ENCODE measurements around the gene MSH5.
"Not testable (repeated sequence)": the region's sequence is repeated elsewhere in the genome, so short reads cannot be mapped to it uniquely, and the experiment has no call there.

MSH5 gene

GRCh38 chr6:31794294-31794865 is 54.6 kb downstream of the MSH5 start:
- Mint-ChIP-seq H3K4me3 (peak overlapping the region; percentile 98), H3K27ac (peak overlapping the region; percentile 33), H3K4me1 (peaks cover 52% of the 10 kb centered on the region), H3K36me3 (peaks cover 32% of the 10 kb centered on the region), H3K9me3 (no peaks in the 10 kb centered on the region), H3K27me3 (no peaks in the 10 kb centered on the region)
- no peak for DNase-seq
- CTCF ChIA-PET: interaction anchor here (0.6 kb wide), 1 partner anchor 45 kb away, joined by 3 read pairs; no protein-coding TSS in a partner anchor

- H3K4me1 Mint-ChIP-seq: peaks cover 52% of the 10 kb centered on the region
- H3K36me3 Mint-ChIP-seq: peaks cover 29% of the 10 kb centered on the region
- CTCF ChIA-PET: interaction anchor here (0.6 to 3.1 kb wide), 5 partner anchors 11 to 401 kb away, joined by 3 to 20 read pairs (median 3); partner anchors contain the start of gene LSM2
Observed at GRCh38 chr6:31794866-31795615, 55.2 kb downstream of the MSH5 start.

DNA sequence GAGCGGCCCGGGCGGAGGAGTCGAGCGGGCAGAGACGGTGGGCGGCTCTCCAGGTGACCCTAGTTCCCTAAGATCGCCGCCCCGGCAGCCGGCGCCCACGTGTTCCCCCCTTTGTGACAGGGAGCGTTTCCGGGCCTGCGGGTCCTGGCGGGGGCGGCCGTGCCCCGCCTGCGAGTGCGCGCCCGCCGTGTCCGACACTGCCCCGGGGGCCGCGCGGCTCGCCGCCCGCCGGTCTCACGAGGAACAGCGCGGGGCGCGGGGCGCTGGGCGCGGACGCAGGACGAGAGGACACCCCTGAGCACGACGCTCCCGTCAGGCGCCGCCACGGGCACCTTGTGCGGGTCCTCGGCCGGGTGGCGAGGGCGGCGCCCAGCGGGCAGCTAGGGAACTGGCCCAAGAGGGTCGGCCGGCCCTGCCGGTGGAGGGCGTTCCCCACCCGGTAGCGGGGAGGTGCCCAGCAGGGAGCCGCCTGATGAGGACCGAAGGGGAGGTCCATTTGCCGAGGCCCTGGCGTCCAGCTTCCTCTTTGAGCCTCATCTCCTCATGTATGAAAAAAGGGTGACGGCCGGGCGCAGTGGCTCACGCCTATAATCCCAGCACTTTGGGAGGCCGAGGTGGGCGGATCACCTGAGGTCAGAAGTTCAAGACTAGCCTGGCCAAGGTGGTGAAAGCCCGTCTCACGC is 56.0 kb downstream of the MSH5 start, which contains the start of gene VARS1:
Gene VARS1, minus strand, starts transcription at position 137 of the 683 bp plus-strand sequence. CDS start 535 bp downstream, outside the sequence.
- peaks cover 26% of the 10 kb centered on the region for H3K36me3 Mint-ChIP-seq
- H3K4me3 Mint-ChIP-seq: peak within 1 kb of the TSS; percentile 98
- no peaks in the 10 kb centered on the region for H3K9me3 Mint-ChIP-seq
- CTCF ChIA-PET: interaction anchor here (0.7 to 3.1 kb wide), 11 partner anchors 10 to 400 kb away, joined by 3 to 20 read pairs (median 3); partner anchors contain the start of genes CLIC1, DDAH2, HSPA1B and LSM2
- H3K4me1 Mint-ChIP-seq: peaks cover 50% of the 10 kb centered on the region
- peak; percentile 89 for DNase-seq
- no peaks in the 10 kb centered on the region for H3K27me3 Mint-ChIP-seq
- H3K27ac Mint-ChIP-seq: peak within 1 kb of the TSS; percentile 96

More at GRCh38 chr6:31794866-31795615, 55.2 kb downstream of the MSH5 start:
- Mint-ChIP-seq H3K27me3 (no peaks in the 10 kb centered on the region), H3K4me3 (peak overlapping the region; percentile 98), H3K9me3 (no peaks in the 10 kb centered on the region), H3K27ac (peak overlapping the region; percentile 96)
- peak; percentile 30 for DNase-seq

DNA sequence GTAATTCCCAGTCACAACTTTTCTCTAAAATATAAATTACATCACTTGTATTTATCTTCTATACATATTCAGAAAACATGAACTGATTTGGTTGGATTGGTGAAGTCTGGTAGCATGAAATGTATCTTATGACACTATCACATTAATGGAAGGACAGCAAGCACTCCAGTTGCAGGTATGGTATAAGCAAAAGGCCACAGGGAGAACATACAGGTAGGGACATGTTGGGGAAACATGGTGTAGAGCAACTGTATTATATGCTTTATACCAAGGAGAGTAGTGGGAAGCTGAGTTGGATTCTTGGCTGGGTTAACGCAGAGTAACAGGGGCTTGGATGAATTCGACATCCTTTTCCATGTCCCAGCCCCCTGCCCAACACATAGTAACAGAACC is 57.2 kb downstream of the MSH5 start:
- Mint-ChIP-seq H3K4me1 (peaks cover 50% of the 10 kb centered on the region), H3K4me3 (peak overlapping the region; percentile 46), H3K27ac (peak overlapping the region; percentile 85), H3K27me3 (no peaks in the 10 kb centered on the region), H3K36me3 (peaks cover 26% of the 10 kb centered on the region), H3K9me3 (no peaks in the 10 kb centered on the region)
- CTCF ChIA-PET: interaction anchor here (1.5 to 3.1 kb wide), 3 partner anchors 9 to 59 kb away, joined by 3 to 20 read pairs (median 10); partner anchors contain the start of gene LSM2
- no peak for DNase-seq

- peak; percentile 71 for DNase-seq
- Mint-ChIP-seq H3K36me3 (peaks cover 23% of the 10 kb centered on the region), H3K27ac (peak overlapping the region; percentile 85), H3K27me3 (no peaks in the 10 kb centered on the region), H3K4me3 (peak overlapping the region; percentile 42), H3K4me1 (peaks cover 47% of the 10 kb centered on the region), H3K9me3 (no peaks in the 10 kb centered on the region)
- CTCF ChIA-PET: interaction anchor here (3.1 kb wide), 1 partner anchor 8 kb away, joined by 20 read pairs; the partner anchor contains the start of gene LSM2
Observed at GRCh38 chr6:31797588-31797987, 57.8 kb downstream of the MSH5 start.

DNA sequence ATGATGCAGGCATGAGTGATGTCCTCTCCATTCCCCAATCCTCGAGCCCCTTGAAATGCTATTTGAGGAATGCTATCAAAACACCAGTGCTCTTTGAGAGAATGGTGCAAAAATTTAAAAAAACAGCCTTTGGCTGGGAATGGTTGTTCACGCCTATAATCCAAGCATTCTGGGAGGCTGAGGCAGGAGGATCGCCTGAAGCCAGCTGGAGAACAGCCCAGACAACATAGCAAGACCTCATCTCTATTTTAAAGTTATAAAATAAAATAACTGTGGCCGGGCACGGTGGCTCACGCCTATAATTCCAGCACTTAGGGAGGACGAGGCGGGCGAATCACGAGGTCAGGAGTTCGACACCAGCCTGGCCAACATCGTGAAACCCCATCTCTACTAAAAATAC is 60.0 kb downstream of the MSH5 start:
- DNase-seq: no peak
- Mint-ChIP-seq H3K9me3 (no peaks in the 10 kb centered on the region), H3K4me1 (peaks cover 45% of the 10 kb centered on the region), H3K4me3 (no peak overlapping the region), H3K36me3 (peaks cover 29% of the 10 kb centered on the region), H3K27ac (peak overlapping the region; percentile 37), H3K27me3 (no peaks in the 10 kb centered on the region)
- CTCF ChIA-PET: interaction anchor here (1.2 kb wide), 1 partner anchor 30 kb away, joined by 7 read pairs; no protein-coding TSS in a partner anchor

DNA sequence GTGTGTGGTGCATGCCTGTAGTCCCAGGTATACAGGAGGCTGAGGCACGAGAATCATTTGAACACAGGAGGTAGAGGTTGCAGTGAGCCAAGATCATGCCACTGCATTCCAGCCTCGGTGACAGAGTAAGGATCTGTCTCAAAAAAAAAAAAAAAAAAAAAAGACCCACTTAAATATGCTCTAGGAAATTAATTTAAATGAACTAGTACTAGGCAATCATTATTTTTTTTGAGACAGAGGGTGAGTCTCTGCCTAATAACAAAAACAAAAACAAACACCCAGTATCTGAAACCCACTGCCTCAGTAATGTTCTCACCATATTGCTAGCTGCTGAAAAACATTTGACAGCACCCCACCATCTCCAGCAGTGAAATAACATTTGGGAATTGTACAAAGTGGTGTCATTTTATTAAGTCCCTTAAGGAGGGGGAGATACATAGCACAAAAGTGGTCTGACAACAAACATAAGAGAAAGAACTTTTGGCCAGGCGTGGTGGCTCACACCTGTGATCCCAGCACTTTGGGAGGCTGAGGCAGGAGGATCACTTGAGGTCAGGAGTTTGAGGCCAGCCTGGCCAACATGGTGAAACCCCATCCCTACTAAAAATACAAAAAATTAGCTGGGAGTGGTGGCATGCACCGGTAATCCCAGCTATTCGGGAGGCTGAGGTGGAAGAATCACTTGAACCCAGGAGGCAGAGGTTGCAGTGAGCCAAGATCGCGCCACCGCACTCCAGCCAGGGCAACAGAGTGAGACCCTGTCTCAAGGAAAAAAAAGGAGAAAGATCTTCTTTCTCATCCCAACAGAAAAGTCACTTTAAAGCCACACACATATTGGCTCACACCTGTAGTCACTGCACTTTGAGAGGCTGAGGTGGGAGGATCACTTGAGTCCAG is 61.5 kb downstream of the MSH5 start:
- Mint-ChIP-seq H3K36me3 (peaks cover 33% of the 10 kb centered on the region), H3K4me1 (peaks cover 56% of the 10 kb centered on the region), H3K27ac (peak overlapping the region; percentile 60)
- H3K27me3 Mint-ChIP-seq, H3K4me3 Mint-ChIP-seq, DNase-seq, H3K9me3 Mint-ChIP-seq: not testable (repeated sequence)
- CTCF ChIA-PET: interaction anchor here (0.6 kb wide), 1 partner anchor 123 kb away, joined by 3 read pairs; no protein-coding TSS in a partner anchor

DNA sequence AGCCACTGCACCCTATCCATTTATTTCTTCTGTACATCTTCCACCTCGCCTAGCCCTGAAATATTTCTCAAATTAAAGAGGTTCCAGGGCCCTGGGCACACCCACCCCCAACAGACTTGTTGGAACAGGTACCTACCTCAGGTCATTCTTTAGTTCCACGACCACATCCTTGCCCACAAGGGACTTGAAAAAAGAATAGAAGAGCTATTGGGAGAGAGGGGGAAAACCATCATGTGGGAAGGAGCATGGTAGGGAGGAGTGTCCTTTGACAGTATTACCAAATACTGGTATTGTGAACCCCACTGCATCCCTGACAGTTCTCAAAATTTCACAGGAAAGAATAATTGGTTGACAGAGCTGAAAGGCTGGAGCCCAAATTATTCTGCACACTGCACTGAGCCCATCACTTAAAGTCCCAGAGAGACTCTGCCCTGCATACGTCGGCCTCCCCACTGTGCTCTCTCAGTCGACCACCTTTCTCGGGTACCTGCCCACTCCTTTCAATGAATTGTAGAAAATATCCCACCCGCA is 66.2 kb downstream of the MSH5 start:
- Mint-ChIP-seq H3K36me3 (peaks cover 38% of the 10 kb centered on the region), H3K9me3 (no peaks in the 10 kb centered on the region), H3K27ac (peak overlapping the region; percentile 89), H3K4me1 (peaks cover 46% of the 10 kb centered on the region), H3K4me3 (peak overlapping the region; percentile 92), H3K27me3 (no peaks in the 10 kb centered on the region)
- CTCF ChIA-PET: interaction anchor here (0.8 to 3.0 kb wide), 7 partner anchors 9 to 125 kb away, joined by 3 to 20 read pairs (median 3); partner anchors contain the start of genes DDAH2, LY6G5C and VARS1
- no peak for DNase-seq

GRCh38 chr6:31806470-31807272 is 66.9 kb downstream of the MSH5 start, which contains the start of gene LSM2:
Gene LSM2, minus strand, starts transcription at chr6:31806966. Its CDS starts 209 bp downstream, at chr6:31806757.
- DNase-seq: peak; percentile 98
- Mint-ChIP-seq H3K27me3 (no peaks in the 10 kb centered on the region), H3K4me3 (peak within 1 kb of the TSS; percentile 92), H3K9me3 (no peaks in the 10 kb centered on the region), H3K4me1 (peaks cover 42% of the 10 kb centered on the region), H3K27ac (peak within 1 kb of the TSS; percentile 89), H3K36me3 (peaks cover 38% of the 10 kb centered on the region)
- CTCF ChIA-PET: interaction anchor here (0.8 to 3.0 kb wide), 6 partner anchors 10 to 77 kb away, joined by 3 to 20 read pairs (median 4); partner anchors contain the start of genes DDAH2 and VARS1

DNA sequence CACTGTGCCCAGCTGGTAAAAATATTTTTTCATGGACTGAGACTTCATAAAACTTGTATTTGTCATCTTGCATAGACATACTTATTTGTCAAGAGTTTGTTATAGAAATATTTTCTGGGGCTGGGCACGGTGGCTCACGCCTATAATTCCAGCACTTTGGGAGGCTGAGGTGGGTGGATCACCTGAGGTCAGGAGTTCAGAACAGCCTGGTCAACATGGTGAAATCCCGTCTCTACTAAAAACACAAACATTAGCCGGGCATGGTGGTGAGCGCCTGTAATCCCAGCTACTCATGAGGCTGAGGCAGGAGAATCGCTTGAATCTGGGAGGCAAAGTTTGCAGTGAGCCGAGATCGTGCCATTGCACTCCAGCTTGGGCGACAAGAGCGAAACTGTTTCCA is 68.8 kb downstream of the MSH5 start:
- Mint-ChIP-seq H3K36me3 (peaks cover 27% of the 10 kb centered on the region), H3K4me1 (peaks cover 52% of the 10 kb centered on the region)
- H3K4me3 Mint-ChIP-seq, DNase-seq, H3K27ac Mint-ChIP-seq, H3K9me3 Mint-ChIP-seq, CTCF ChIA-PET, H3K27me3 Mint-ChIP-seq: not testable (repeated sequence)

GRCh38 chr6:31811645-31812044 is 71.8 kb downstream of the MSH5 start:
- H3K36me3 Mint-ChIP-seq: peaks cover 23% of the 10 kb centered on the region
- CTCF ChIA-PET: interaction anchor here (0.9 to 1.8 kb wide), 2 partner anchors 12 to 22 kb away, joined by 4 to 5 read pairs; no protein-coding TSS in a partner anchor
- no peaks in the 10 kb centered on the region for H3K9me3 Mint-ChIP-seq

More at GRCh38 chr6:31811645-31812044, 71.8 kb downstream of the MSH5 start:
- H3K27me3 Mint-ChIP-seq: no peaks in the 10 kb centered on the region
- H3K4me3 Mint-ChIP-seq: no peak overlapping the region
- no peak for DNase-seq
- peaks cover 35% of the 10 kb centered on the region for H3K4me1 Mint-ChIP-seq
- H3K27ac Mint-ChIP-seq: no peak overlapping the region

All from activated naive CD4-positive, alpha-beta T cell treated with anti-CD3 and anti-CD28 coated beads, Interleukin-2, amount 10 ng/mL, durations not matched to agents 7 days and 5 days (primary cell).